Measurements from ENCODE around the gene CUEDC1. TPM values are rescaled to one million over a fixed set of nuclear protein-coding genes. Genes with fewer than 3 reads are reported as not detected.

Gene CUEDC1
- total and polyA plus RNA-seq, 2 of the 13 experiments (the other 11 are each of a cell fraction or from before 2014, with no cell fraction given) = 7.4 to 12.9 TPM

DNA sequence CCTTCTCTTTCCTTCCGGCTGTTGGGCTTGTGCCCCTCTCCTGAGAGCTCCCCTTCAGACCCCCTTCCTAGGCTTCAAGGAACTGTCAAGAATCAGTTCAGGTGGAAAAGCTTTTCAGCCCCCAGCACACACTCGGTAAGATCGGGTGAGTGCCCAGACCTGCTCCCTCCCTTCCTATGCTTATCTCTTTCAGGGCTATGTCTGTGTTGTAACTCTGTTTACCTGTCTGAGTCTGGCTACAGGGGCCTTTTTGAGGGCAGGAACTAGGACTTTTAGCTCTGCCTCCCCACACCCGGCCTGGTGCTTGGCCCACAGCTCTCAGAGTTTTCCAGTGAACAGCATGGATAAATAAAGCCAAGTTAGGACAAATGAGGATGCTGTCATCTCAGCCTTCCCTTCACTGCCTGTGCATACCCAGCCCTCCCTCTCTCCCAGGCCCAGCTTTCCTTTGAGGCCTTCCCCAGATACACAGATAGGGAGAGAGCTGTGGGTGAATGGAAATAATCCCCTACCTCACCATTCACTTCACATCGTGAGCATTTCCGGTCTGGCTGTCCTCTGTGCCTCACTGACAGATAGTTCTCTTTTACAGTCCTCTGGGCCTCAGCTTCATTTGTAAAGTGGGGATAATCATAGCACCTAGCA, 99.7 kb downstream of the CUEDC1 start (continued):
- TF ChIP-seq FLYWCH1 (CRISPR knock-in tag; IDR thresholded peaks at IDR 0.05) (no peak), RELA (CRISPR knock-in tag; IDR thresholded peaks at IDR 0.05) (no peak), ZNF333 (CRISPR knock-in tag; IDR thresholded peaks at IDR 0.05; ENCODE audit: borderline replicate concordance) (no peak), SNRNP70 (IDR thresholded peaks at IDR 0.05; ENCODE audit: low read depth, low read length) (no peak), ZNF720 (CRISPR knock-in tag; IDR thresholded peaks at IDR 0.05) (no peak), EED (CRISPR knock-in tag; IDR thresholded peaks at IDR 0.05) (no peak), ZNF569 (CRISPR knock-in tag; IDR thresholded peaks at IDR 0.05; ENCODE audit: borderline replicate concordance) (no peak), TBL1XR1 (IDR thresholded peaks at IDR 0.05; ENCODE audit: borderline replicate concordance, low read length, partially characterized antibody) (no peak), ZNF225 (CRISPR knock-in tag; IDR thresholded peaks at IDR 0.05) (no peak), RAD51 (IDR thresholded peaks at IDR 0.05; ENCODE audit: borderline replicate concordance) (no peak), RARA (CRISPR knock-in tag; IDR thresholded peaks at IDR 0.05) (peak; percentile 94), ZNF460 (CRISPR knock-in tag; IDR thresholded peaks at IDR 0.05; ENCODE audit: borderline replicate concordance) (peak; percentile 44; the same call in 1 of the 2 replicates), ZNF790 (CRISPR knock-in tag; IDR thresholded peaks at IDR 0.05; ENCODE audit: borderline replicate concordance) (no peak), ZNF607 (CRISPR knock-in tag; IDR thresholded peaks at IDR 0.05; ENCODE audit: borderline replicate concordance) (peak; percentile 14; the same call in 1 of the 2 replicates), ZNF326 (CRISPR knock-in tag; IDR thresholded peaks at IDR 0.05; ENCODE audit: borderline replicate concordance) (no peak), ZNF614 (CRISPR knock-in tag; IDR thresholded peaks at IDR 0.05; ENCODE audit: borderline replicate concordance) (0 out of 2 replicates have a peak, but pooled peaks have one; percentile 43), ZNF7 (CRISPR knock-in tag; IDR thresholded peaks at IDR 0.05) (no peak), JUND (CRISPR knock-in tag; IDR thresholded peaks at IDR 0.05) (no peak), ZNF761 (CRISPR knock-in tag; conservative IDR thresholded peaks at IDR 0.05) (peak; percentile 54; the same call in 1 of the 2 replicates), JARID2 (CRISPR knock-in tag; IDR thresholded peaks at IDR 0.05; ENCODE audit: insufficient replicate concordance) (no peak), JDP2 (CRISPR knock-in tag; IDR thresholded peaks at IDR 0.05; ENCODE audit: borderline replicate concordance) (no peak)
- TF ChIP-seq, protein P1, sequence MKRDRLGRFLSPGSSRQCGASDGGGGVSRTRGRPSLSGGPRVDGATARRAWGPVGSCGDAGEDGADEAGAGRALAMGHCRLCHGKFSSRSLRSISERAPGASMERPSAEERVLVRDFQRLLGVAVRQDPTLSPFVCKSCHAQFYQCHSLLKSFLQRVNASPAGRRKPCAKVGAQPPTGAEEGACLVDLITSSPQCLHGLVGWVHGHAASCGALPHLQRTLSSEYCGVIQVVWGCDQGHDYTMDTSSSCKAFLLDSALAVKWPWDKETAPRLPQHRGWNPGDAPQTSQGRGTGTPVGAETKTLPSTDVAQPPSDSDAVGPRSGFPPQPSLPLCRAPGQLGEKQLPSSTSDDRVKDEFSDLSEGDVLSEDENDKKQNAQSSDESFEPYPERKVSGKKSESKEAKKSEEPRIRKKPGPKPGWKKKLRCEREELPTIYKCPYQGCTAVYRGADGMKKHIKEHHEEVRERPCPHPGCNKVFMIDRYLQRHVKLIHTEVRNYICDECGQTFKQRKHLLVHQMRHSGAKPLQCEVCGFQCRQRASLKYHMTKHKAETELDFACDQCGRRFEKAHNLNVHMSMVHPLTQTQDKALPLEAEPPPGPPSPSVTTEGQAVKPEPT (CRISPR knock-in tag; IDR thresholded peaks at IDR 0.05; ENCODE audit: low read depth) = no peak
- TF ChIP-seq, protein P2, sequence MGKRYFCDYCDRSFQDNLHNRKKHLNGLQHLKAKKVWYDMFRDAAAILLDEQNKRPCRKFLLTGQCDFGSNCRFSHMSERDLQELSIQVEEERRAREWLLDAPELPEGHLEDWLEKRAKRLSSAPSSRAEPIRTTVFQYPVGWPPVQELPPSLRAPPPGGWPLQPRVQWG (CRISPR knock-in tag; IDR thresholded peaks at IDR 0.05; ENCODE audit: borderline replicate concordance, low read depth) = no peak
- TF ChIP-seq, protein P3, sequence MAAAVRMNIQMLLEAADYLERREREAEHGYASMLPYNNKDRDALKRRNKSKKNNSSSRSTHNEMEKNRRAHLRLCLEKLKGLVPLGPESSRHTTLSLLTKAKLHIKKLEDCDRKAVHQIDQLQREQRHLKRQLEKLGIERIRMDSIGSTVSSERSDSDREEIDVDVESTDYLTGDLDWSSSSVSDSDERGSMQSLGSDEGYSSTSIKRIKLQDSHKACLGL (CRISPR knock-in tag; IDR thresholded peaks at IDR 0.05) = no peak
- TF ChIP-seq, protein P4, sequence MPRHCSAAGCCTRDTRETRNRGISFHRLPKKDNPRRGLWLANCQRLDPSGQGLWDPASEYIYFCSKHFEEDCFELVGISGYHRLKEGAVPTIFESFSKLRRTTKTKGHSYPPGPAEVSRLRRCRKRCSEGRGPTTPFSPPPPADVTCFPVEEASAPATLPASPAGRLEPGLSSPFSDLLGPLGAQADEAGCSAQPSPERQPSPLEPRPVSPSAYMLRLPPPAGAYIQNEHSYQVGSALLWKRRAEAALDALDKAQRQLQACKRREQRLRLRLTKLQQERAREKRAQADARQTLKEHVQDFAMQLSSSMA (CRISPR knock-in tag; IDR thresholded peaks at IDR 0.05) = no peak
- TF ChIP-seq, protein P5, sequence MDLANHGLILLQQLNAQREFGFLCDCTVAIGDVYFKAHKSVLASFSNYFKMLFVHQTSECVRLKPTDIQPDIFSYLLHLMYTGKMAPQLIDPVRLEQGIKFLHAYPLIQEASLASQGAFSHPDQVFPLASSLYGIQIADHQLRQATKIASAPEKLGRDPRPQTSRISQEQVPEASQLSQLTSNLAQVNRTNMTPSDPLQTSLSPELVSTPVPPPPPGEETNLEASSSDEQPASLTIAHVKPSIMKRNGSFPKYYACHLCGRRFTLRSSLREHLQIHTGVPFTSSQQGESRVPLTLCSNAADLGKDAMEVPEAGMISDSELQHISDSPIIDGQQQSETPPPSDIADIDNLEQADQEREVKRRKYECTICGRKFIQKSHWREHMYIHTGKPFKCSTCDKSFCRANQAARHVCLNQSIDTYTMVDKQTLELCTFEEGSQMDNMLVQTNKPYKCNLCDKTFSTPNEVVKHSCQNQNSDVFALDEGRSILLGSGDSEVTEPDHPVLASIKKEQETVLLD (CRISPR knock-in tag; IDR thresholded peaks at IDR 0.05; ENCODE audit: low read depth) = no peak

Measured in HepG2 (cell line).